Fibroblast of skin of left quadriceps (primary cell): Measurements from ENCODE around the gene RBMS1.
"Not testable (repeated sequence)": the region's sequence is repeated elsewhere in the genome, so short reads cannot be mapped to it uniquely, and the experiment has no call there.

Experiments
- DNase-seq, 2 experiments: peaks; one replicate each; pipeline ENCODE4 v3.0.0-alpha.2; 2013; ENCODE audit warnings: low read depth in 2 of 2

The RBMS1 gene

GRCh38 chr2:160501370-160501769 is 7.8 kb upstream of the RBMS1 start:
- DNase-seq = no peak

DNA sequence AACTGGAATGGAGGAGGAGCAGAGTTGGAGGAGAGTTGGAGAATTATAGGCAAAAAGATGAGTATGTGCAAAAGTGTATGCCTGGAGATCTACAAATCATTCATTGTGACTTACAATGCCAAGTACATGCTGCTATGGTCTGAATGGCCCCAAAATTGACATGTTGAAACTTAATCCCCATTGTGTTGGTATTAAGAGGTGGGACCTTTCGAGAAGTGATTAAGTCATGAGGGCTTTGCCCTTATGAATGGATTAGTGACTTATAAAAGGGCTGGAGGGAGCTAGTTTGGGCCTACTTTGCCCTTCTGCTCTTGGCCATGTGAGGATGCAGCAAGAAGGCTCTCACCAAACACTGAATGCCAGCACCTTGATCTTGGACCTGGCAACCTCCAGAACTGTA is 6.3 kb upstream of the RBMS1 start:
- DNase-seq = no peak

GRCh38 chr2:160498137-160498536 is 4.5 kb upstream of the RBMS1 start:
- DNase-seq = no peak

- no peak for DNase-seq
Measured at GRCh38 chr2:160494201-160494644, 616 bp upstream of the RBMS1 start.

GRCh38 chr2:160492401-160493226 is 993 bp downstream of the RBMS1 start:
- no peak for DNase-seq

GRCh38 chr2:160491911-160492371 is 1.7 kb downstream of the RBMS1 start:
- no peak for DNase-seq

GRCh38 chr2:160490733-160491685 is 2.6 kb downstream of the RBMS1 start:
- no peak for DNase-seq

DNA sequence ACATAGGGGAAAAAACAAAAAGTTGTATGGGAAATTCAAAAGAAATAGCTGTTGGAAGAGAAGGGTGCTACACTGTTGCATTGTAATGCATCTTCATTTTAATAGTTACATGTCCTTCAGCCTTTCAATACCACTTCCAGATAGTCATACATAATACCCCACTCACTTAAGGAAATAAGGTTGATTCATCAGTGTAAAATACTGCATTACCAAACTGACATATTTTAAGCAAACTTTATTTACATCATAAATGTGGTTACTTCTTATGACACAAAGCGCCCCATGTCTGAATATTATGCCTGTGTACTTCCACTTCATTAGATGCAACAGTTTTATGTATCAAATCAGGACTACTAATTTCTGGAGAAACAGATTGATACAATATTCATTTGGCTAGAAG is 4.5 kb downstream of the RBMS1 start:
- DNase-seq = no peak

GRCh38 chr2:160488289-160488688 is 5.3 kb downstream of the RBMS1 start:
- DNase-seq = not testable (repeated sequence)

GRCh38 chr2:160486341-160486740 is 7.3 kb downstream of the RBMS1 start:
- DNase-seq = no peak

DNA sequence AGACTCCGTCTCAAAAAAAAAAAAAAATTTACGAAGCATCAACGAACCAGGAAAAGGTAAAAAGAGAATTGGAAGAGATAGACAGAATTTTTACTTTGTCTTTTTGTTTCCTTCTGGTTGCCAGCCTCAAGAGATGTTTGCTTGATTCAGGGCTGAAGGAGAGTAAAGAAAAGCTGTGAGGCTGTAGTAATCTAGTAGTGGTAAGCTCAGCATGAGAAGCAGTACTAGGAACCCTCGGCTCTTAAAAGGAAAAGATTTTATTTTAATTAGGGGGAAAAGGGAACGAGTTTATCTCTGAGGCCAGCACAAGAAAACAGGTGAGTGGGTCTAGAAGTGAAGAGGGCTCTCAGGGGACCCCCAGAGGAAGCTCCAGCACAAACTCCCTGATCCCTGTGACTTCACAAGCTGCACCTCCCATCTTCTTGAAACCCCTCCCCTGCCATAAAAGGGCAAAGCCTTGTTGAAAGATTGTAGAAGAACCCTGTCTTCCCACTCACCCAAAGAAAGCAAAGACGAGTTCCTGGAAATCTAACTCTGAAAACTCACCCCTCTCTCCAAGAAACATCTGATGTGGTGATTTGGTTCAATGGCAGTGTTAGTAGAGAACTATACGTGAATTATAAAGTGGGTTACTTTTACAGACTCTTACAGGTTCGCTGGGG is 8.6 kb downstream of the RBMS1 start:
- no peak for DNase-seq

DNA sequence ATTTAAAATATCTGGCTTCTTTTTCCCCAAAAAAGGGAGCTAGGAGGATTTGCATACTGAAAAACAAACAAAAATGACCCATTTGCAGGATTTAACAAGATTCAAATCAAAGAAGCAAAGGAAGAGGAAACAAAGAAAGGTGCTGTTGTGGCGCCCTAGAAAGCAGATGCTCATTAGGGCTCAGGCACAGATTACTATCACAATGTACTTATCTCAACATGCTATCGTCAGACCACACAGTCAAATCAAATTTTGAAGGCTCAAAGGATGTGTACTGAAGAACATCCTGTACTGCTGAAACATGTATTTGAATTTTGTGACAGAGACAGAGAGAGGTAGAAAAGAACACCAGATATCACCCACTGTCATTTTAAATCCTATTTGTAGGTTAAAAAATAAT is 10.9 kb downstream of the RBMS1 start:
- no peak for DNase-seq

DNA sequence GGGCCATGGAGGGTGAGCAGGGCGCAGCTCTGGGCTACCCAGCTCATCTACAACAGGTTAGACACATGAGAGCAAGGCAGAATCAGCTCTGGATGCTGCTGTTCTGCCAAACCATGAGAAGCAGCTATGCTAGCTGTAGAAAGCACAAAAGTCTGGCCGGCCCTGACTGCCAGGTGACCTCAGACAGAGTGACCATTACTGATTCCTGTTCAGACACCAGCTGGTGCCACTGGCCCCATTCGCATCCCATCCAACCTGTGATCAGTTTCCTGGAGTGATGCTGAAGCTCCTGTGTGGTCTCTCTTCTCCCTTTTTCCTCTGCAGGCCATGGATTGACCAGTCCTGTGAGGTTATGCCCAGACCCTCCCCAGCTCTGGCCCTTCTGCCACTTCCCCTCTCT is 14.3 kb downstream of the RBMS1 start:
- DNase-seq = no peak

- no peak for DNase-seq
Measured at GRCh38 chr2:160478660-160479059, 14.9 kb downstream of the RBMS1 start.

GRCh38 chr2:160477032-160477431 is 16.6 kb downstream of the RBMS1 start:
- no peak for DNase-seq

- DNase-seq = no peak
Measured at GRCh38 chr2:160474891-160475787, 18.5 kb downstream of the RBMS1 start.

DNA sequence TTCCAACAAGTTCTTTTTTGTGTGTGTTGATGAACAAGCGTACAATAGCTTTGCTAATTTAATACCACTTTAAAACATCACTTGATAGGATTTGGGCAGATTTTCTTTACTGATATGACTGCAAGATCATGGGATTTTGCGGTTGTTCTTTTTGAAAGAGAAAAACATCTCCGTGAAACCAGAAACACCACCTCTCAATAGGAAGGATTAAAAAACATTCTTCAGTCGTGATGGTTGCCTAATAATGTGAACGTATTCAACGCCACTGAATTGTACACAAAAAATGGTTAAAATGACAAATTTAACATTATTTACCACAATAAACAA is 19.3 kb downstream of the RBMS1 start:
- no peak for DNase-seq

DNA sequence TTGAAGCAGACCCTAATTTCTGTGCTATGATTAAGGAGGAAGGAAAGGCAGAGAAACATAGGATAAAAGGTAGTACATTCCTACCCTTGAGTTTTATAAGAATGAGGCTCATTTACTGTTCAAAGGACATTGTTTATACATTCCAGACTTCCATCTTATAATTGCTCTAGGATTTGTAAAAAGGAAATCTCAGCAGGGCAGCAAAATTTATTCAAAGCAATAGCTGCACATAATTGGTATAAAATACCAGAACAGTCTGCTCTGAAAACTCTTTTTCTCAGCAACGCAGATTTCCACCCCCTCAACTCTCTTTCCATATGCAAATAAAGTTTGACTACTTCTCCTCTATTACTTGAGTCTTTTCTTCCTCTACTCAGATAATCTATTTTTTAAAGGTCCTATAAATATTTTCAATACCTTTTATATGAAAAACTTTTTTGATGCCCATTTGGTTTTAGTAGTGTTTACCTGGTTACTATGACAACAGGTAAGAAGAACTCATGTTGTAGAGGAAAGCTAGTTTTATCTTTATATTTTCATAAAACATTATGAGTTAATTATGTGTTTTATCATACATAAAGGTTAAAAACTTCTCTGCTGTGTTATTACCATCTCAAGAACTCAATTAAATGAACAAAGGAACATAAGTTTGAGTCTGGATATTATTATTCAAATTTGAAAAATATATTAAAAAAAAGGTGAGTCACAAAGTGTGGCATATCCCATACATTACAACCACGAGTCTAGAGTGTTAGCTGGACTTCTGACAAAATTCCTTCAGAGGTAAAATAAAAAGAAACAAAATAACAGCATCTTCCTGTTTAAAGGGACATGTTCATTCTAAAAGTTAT is 19.9 kb downstream of the RBMS1 start:
- DNase-seq = no peak

DNA sequence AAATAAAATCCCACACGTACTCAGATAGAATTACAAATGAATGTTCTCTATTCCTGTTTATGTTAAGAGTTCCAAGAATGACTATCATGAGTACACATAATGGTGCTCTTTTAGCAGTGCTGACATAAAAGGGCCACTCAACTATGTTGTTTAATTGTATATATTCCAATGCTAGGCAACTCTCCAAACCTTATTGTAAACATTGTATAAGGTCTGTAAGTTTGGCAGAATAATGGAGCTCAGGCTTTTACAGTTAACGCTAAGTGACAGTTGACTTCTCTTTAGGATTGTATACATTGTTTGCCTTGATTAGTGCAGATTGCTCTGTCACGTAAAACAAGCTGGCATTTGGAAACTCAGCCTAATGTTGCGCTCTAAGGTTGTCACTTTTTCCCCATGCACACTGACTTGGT is 20.8 kb downstream of the RBMS1 start:
- DNase-seq = no peak

- DNase-seq = no peak
Measured at GRCh38 chr2:160471950-160472349, 21.7 kb downstream of the RBMS1 start.
